GM12892 (cell line): Measurements from ENCODE around the gene XPO4.

ENCODE experiments used
- POLR2A ChIP-seq: IDR thresholded peaks from 2 replicates; pipeline ENCODE4 v1.6.1; 2011; ENCODE audit warnings: low read depth, low read length, control low read depth
- TAF1 ChIP-seq: IDR thresholded peaks from 2 replicates; pipeline ENCODE4 v1.6.1; 2011; ENCODE audit warnings: low read depth, mild to moderate bottlenecking, control low read depth, low read length, borderline replicate concordance

DNA sequence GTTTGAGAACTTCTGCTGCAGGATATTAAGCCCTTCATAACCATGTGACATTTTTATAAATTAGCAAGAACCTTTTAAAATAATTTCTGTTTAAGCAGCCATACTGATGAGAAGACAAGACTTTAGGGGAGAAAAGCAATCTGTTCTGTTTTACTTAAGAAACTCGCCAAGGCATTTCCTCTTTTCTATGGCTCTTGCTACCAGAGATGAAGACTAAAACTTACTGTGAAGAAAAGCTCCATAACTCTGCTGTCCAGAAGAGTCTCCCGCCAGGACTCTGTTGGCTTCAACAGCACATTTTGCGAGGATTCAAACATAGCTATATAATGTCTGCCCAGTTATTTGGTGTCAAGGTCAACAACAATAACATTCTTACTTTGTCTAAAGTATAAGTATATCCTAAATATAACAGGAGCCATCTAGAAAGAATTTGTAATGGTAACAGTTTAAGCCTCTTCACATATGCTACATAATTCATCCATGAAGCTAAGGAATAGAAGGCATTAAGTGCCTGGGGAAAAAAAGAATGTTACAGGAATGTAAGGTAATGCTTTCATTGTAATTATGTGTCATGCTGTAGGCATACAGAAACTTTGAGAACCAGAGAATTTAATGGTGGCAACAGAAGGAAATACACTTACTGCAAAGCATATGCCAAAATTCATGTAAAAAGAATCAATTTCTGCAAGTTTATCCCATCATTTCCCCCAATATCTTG is 75.5 kb downstream of the XPO4 start:
- TF ChIP-seq POLR2A, result no peak
- TF ChIP-seq TAF1, result no peak
